ENCODE results near the gene C4orf50.

Gene C4orf50

GRCh38 chr4:6044276-6044675 is 26.0 kb upstream of the C4orf50 start:
- TF ChIP-seq CSDC2 (CRISPR knock-in tag; IDR thresholded peaks at IDR 0.05) (no peak), TSHZ2 (CRISPR knock-in tag; IDR thresholded peaks at IDR 0.05) (no peak), CSRNP3 (CRISPR knock-in tag; IDR thresholded peaks at IDR 0.05) (no peak), ZFP30 (CRISPR knock-in tag; IDR thresholded peaks at IDR 0.05) (no peak), TOX (CRISPR knock-in tag; IDR thresholded peaks at IDR 0.05; ENCODE audit: borderline replicate concordance) (no peak), ZNF70 (CRISPR knock-in tag; IDR thresholded peaks at IDR 0.05) (no peak), ESRRG (CRISPR knock-in tag; IDR thresholded peaks at IDR 0.05) (no peak), PPARA (CRISPR knock-in tag; IDR thresholded peaks at IDR 0.05; ENCODE audit: borderline replicate concordance) (no peak), CREB5 (CRISPR knock-in tag; IDR thresholded peaks at IDR 0.05; ENCODE audit: low read depth) (no peak), OSR1 (CRISPR knock-in tag; IDR thresholded peaks at IDR 0.05) (no peak), POU6F1 (CRISPR knock-in tag; IDR thresholded peaks at IDR 0.05; ENCODE audit: borderline replicate concordance, low read depth) (no peak), ZC3H10 (CRISPR knock-in tag; IDR thresholded peaks at IDR 0.05) (no peak), ZNF565 (CRISPR knock-in tag; conservative IDR thresholded peaks at IDR 0.05; ENCODE audit: low read depth) (no peak), GLIS3 (CRISPR knock-in tag; IDR thresholded peaks at IDR 0.05) (no peak), RARB (CRISPR knock-in tag; IDR thresholded peaks at IDR 0.05) (no peak), ARNTL (CRISPR knock-in tag; IDR thresholded peaks at IDR 0.05; ENCODE audit: borderline replicate concordance, low read depth) (no peak), PATZ1 (CRISPR knock-in tag; IDR thresholded peaks at IDR 0.05; ENCODE audit: borderline replicate concordance) (no peak), ISL1 (CRISPR knock-in tag; IDR thresholded peaks at IDR 0.05) (no peak)
- ATAC-seq, result no peak

GRCh38 chr4:6043843-6044242 is 25.6 kb upstream of the C4orf50 start:
- ATAC-seq, result no peak
- TF ChIP-seq PATZ1 (CRISPR knock-in tag; IDR thresholded peaks at IDR 0.05; ENCODE audit: borderline replicate concordance) (no peak), SNAI2 (CRISPR knock-in tag; IDR thresholded peaks at IDR 0.05) (no peak), ESRRG (CRISPR knock-in tag; IDR thresholded peaks at IDR 0.05) (no peak), ARNTL (CRISPR knock-in tag; IDR thresholded peaks at IDR 0.05; ENCODE audit: borderline replicate concordance, low read depth) (no peak), RARB (CRISPR knock-in tag; IDR thresholded peaks at IDR 0.05) (no peak), CSRNP3 (CRISPR knock-in tag; IDR thresholded peaks at IDR 0.05) (no peak), ZNF70 (CRISPR knock-in tag; IDR thresholded peaks at IDR 0.05) (no peak), CREB5 (CRISPR knock-in tag; IDR thresholded peaks at IDR 0.05; ENCODE audit: low read depth) (no peak), POU6F1 (CRISPR knock-in tag; IDR thresholded peaks at IDR 0.05; ENCODE audit: borderline replicate concordance, low read depth) (no peak), ZNF565 (CRISPR knock-in tag; conservative IDR thresholded peaks at IDR 0.05; ENCODE audit: low read depth) (no peak), ZFP30 (CRISPR knock-in tag; IDR thresholded peaks at IDR 0.05) (no peak), TSHZ2 (CRISPR knock-in tag; IDR thresholded peaks at IDR 0.05) (no peak)

Measured in SK-N-SH treated with all-trans-retinoic acid at 6 μM for 48 hours (cell line).